AG20443 (cell line): ENCODE data around the gene PCSK2.

Source experiments
- DNase-seq: peaks from one replicate; pipeline ENCODE4 v3.0.0; 2012; ENCODE audit warnings: low spot score, mixed read lengths

Gene PCSK2

DNA sequence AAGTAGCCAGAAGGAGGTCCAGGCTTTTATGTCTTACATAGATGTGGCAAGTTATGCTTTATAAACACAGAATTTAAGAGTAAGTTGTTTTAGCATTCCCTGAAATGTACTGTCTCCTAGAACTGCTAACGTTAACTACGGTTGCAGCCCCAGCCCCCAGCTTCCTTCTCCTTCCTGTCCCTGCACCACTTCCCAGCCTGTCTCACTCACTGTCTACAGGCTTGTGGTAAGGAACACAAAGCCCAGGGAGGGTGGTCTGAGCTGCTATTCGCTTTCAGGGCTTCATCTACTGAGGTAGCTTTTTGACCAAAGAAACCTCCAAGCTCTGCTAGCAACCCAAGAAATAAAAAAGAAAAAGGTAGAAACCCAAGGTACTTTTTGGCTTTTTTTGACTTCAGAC, 35.9 kb downstream of the PCSK2 start:
- DNase-seq = no peak

DNA sequence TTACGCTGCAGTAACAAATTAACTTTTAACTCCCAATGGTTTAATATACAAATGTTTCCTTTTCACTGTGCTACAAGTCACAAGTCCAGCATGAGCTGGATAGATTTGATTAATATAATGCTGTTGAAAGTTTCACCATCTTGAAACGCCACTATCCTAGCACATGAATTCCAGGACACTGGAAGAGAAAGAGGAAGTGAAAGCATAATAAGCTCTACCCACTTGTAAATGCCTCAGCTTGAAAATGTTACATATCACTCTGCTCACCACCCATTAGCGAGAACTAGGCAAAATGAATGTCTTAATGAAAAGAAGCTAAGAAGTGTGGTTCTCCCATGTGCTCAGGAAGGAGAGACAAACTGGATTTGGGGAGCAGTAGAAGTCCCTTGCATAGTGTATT, 46.9 kb downstream of the PCSK2 start:
- DNase-seq = no peak

DNA sequence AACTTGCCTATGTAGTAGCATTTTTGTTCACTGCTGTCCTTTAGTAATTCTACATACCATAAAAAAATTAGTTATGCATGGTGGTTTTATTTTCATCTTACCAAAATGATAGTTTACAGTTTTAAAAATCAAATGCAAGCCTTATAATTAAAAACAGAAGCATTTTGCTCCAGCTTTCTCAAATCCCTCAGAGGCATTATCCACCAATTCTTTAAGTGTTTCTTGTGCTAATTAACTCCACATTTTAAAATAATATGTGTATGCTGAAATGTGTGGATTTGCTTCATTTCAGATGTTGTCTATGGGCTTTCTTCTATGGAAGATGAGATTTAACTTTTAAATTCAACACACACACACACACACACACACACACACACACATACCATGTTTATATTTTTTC, 49.3 kb downstream of the PCSK2 start:
- DNase-seq = no peak

DNA sequence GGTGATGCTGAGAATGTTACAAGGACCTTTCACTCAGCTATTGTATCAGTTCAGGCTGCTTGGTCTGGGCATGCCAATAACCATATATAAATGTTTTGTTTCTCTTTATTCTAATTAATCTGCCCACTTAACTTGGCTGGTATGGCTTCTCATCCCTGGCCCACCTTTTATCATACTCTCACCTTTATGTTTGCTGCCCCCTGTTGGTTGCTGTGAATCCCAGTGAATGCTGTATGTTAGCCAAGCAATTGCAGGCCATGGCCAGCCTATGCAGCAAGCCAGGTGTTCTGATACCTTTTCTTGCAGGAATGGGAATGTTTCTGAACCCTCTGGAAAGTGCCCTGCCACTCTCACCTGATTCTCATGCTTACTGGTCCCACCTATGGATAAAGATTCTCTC, 54.6 kb downstream of the PCSK2 start:
- peak; percentile 10 for DNase-seq

DNA sequence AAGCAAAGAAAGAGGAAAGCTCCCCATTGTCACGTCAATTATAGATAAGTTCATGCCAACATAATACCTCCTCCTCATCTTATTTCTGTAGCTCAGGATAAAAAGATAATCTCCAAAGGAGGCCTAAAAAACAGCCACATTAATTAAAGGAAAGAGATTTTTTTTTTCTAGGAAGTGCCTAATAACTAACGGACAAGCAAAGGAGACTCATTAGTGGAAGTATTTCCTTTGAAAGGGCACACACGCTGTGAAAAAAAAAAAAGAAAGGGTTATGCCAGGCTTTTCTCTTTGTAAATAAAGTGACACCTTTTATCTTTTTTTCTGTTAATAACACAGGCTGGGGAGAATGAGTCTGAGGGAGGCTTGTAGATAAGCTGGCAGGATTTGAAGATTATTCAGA, 55.7 kb downstream of the PCSK2 start:
- DNase-seq = no peak

DNA sequence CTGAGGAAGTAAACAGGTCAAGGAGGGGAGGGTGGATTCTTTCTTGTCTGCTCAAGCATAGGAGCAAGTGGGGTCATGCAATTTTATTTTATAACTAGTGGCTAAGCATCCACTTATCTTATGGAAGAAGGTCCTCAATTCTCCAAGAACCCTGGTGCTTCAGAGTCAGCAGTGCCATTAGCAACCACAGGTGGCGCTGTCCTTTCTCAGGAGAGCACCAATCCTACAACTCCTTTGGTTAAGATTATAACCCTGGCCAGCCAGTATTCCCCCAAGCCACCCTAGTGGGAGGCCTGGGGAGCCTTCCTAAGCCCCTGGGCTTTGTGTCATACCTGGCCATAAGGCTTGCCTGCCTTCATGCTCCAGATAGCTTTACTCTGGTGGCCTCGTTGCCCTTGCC, 60.7 kb downstream of the PCSK2 start:
- DNase-seq = no peak

DNA sequence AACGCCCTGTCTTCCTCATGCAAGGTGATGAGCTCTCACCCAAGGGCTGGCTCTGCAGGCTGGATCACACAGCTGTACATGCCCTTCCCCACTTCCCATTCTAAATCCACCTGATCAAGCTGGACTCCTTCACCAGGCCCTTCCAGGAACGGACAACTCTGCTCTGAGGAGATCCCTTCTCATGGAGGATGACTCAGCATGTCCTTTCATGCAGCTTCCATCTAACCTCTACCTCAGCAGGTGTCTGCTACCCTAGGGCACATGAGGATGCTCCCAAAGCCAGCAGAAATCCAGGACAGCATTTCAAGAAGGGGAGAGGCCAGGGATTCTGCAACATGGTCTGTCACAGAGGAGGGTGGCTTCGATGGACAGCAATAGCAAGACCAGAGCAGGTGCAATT, 61.2 kb downstream of the PCSK2 start:
- no peak for DNase-seq

DNA sequence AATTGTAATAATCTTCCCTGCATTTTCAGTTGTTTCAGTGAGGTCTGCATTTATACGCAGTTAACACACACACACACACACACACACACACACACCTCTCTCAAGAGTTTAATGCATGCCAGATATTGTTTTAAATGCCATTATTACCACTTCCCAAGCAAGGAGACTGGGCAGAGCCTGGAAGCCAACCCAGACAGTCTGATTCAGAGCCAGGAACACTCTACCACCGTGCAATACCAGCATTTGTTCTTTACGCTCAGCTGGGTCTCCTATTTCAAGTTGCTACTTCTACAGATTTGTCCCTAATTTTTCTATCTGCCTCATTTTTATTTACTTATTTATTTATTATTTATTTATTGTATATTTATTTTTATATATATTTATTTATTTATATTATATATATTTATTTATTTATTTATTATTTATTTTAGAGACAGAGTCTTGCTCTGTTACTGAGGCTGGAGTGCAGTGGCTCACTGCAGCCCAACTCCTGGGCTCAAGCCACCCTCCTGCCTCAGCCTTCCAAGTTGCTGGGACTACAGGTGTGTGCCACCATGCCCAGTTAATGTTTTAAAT, 68.4 kb downstream of the PCSK2 start:
- no peak for DNase-seq

DNA sequence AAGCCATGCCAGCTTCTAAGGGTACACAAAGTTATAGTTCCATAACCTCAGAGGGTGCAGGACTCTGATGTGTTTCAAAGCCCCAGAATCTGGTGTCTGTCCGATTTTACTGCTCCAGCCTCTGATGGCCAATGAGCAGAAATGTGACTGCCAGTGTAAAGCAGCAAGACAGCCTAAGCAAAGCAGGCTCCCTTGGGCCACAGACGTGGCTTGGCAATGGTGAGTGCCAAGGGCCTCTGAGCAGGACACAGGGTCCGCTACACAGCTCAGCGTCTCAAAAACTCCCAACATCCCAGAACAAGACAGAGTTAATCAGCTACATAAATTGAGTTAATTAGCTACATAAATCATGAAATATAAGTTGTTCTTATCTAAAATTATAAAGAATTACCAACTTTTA, 69.2 kb downstream of the PCSK2 start:
- no peak for DNase-seq

DNA sequence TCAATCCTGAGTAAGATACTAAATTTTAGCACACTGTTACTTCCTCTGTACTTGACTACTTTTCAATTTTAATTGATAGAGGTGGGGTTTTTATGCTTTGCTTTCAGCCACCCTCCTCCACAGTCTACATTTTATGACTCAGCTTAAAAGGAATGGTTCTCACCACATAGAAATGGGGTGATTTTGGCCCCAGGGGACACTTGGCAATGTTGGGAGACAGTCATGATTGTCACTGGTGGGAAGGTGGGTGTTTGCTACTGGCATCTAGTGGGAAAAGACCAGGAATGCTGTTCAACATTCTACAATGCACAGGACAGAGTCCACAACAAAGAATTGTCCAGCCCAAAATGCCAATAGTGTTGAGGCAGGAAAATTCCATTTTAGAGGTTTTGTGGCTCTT, 71.3 kb downstream of the PCSK2 start:
- no peak for DNase-seq

DNA sequence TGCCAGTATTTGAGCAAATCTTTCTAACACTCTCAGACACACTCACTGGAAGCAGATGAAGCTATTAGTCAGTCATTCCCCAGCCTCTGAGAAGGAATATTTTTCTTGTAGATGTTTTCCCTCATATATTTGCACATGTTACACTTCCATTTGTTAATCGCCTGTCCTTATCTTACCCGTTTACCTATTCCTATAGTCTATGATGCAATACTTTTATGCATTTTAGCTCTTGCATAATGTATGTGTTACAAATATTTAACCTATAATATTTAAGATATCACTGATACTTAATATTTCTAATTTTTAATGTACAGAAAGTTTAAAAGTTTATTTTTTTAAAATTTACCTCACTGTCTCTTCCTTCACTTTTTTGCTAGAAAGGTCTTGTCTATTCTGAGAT, 71.9 kb downstream of the PCSK2 start:
- DNase-seq = no peak

DNA sequence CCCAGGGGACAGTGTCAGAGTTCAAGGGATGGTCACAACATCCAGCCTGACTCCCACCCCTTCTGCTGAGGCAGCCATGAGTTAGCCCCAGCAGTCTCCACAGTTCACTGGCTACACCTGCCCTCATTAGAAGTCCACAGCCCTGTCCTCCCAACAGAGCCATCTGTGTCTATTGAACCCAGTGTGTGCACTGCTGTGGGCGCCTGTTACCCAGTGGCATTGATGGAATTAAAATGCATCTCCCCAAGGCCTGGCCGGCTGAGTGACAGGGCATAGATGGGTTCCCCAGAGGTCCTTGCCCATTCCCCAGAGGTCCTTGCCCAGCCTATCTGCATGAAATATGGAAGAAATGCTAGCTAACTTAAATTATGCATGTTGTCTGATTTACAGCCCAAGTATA, 73.3 kb downstream of the PCSK2 start:
- DNase-seq = no peak

DNA sequence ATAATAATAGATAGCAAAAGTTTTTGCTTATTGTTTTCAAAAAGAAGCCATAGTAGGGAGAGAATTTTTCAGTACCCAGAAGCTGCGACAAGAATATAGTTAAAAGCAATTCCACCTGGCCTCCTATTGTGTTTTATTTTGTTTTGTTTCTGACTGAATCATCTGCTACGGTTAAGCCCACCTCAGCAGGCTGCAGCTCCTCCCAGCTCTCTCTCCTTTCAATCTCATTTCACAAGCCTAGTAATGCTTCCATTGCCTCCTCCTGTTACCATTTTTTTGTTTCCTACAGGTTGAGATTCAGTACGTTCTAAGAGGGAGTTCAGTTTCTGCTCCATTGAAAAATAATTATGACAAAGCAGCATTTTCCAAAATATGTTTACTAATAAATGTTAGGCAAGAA, 77.9 kb downstream of the PCSK2 start:
- DNase-seq = no peak

DNA sequence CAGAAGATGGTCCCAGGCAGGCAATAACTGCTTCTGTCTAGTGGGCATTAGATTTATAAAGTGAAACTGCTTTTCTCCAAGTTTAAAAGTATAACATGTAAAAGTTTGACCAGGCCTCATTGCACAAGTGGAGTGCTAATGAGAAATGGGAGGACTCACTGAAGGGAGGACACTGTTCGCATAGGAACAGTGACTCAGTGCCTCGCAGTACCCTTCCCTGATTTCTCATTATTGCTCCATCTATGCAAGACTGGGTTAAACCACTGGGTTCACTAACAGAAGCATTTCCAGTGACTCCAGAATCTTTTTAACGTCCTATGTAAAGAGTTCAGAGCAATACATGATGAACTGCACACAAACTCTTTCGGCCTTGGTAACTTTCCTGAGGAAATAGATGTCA, 79.6 kb downstream of the PCSK2 start:
- no peak for DNase-seq

DNA sequence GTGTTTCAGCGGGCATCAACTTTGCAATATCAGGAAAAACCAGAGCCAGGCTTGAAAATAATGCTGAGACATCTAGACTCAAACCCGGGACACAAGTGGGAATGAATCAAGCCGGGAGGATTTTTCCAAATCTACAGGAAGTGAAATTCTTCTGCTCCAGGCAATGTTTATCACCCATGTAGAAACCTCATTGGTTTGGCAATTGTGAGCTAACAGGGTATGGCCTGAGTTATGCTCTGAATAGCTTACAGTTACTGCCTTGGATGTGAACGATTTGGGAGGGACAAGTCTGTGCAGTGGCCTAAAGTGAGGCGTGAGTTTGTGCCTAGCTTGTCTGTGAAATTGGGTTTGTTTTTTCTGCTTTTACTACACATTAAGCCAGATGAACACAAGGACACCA, 87.4 kb downstream of the PCSK2 start:
- DNase-seq = no peak

DNA sequence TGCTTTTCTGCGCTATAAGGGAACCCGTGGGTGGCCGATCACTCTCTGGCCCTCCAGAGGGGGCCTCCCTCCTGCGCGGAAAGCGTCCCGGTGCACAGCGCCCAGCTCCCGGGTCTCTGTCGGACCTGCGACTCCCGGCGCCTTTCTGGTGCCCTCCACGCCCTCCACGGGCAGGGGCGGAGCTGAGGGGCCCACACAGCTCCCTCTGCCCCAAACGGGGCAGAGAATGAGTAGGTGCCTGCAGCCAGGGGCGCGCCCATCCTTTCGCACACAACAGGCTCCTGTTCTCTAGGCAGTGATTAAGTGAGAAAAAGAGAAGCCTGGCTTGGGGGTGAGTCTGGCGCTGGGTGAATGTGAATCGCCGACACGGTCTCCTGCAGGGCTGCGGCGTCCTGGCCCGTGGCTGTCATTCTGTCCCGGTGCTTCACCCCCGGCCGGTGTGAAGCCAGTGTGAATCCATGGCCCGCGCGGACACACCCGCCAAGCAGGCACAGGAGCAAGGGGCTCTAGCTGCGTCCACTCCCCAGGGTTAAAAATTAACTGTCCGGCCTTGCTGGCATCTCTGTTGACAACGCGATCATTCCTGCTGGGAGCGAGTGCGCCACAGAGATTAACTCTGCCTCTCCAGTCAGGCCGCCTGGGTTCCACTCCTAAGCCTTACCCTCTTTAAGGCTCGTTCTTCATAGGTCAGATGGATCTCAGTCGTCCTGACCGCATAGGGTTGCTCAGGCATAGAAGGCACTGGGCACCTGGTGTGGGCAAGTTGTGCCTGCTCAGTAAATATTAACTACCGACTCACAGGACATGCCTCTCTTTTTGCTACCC, 88.8 kb downstream of the PCSK2 start:
- no peak for DNase-seq

DNA sequence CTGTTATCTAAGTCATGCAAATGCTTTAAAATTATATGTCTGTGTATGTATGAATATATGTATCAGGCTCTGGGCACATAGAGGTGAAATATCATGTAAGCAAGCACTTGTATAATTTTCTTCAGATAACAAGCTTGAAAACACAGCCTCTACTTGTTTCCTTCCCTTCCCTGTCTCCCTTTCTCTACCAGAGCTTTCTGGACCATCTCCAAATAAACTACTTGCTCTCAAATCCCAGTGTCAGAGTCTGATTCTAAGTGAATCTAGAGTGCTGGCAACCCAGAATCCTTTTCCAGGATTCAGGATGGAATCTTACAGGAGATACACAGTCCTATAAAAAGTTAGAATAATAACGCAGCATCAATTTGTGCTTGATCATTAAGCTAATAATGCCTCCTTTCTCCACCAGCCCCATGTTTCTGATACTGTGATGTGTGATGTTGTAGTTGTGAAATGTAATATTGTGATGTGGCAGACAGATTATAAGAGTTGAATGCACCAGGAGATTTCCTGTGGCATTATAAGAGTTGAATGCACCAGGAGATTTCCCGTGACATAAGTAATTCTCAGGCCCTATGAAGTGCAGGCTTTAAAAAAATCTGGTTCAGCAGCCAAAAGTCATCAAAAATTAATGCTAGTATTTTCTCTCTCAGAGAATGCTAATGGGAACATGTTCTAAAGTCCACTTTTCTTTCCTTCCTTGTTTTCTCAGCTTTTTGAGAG, 89.6 kb downstream of the PCSK2 start:
- DNase-seq = no peak

DNA sequence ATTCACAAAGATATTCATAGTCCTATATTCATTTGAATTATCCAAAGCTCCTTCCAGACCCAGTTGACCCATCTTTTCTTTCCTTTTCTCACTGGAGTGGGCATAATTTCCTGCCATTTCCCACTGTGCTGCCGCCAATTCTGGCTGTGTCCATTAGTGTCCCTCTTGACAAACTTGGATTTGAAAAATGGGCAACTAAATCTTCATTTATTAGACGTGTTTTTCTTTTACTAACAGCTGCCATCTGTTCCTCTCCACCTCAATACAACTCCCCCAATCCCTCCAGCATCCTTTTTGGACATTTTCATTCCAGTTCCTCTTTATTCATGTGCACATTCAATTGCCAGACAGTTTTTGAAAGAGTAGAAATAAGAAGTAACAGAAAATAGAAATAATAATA, 90.5 kb downstream of the PCSK2 start:
- DNase-seq = no peak

DNA sequence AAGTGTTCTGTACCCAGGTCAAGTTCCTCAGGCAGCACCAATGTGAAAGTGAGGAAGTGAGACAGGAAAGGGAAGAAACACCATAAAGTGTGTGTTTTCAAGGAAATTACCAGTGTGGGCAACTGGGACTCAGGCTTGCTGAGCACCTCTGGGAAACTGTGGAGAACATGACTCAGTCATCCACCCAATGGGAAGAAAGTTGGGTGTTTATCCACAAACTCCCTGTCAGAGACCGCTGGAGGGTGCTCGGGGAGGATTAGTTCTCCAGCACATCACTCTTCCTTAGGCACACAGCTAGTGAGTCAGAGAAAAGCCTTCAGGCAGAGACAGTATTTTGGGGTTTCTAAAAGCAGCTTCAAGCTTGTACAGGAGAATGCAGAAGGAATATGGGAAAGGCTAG, 93.6 kb downstream of the PCSK2 start:
- DNase-seq = peak; percentile 22

DNA sequence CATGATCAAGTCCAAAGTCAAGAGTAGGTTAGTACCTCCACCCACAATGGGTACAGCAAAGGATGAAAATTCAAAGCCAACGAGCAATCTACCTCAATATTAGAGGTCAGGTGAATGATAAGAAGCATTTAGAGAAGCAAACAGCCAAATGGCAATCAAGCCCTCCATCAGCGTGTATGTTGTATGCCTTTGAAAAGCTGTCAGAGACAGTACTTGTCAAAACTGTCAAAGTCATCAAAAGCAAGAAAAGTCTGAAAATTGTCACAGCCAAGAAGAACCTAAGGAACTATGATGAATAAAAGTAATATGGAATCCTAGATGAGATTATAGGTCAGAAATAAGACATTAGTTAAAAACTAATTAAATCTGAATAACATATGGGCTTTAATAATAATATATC, 99.3 kb downstream of the PCSK2 start:
- no peak for DNase-seq

DNA sequence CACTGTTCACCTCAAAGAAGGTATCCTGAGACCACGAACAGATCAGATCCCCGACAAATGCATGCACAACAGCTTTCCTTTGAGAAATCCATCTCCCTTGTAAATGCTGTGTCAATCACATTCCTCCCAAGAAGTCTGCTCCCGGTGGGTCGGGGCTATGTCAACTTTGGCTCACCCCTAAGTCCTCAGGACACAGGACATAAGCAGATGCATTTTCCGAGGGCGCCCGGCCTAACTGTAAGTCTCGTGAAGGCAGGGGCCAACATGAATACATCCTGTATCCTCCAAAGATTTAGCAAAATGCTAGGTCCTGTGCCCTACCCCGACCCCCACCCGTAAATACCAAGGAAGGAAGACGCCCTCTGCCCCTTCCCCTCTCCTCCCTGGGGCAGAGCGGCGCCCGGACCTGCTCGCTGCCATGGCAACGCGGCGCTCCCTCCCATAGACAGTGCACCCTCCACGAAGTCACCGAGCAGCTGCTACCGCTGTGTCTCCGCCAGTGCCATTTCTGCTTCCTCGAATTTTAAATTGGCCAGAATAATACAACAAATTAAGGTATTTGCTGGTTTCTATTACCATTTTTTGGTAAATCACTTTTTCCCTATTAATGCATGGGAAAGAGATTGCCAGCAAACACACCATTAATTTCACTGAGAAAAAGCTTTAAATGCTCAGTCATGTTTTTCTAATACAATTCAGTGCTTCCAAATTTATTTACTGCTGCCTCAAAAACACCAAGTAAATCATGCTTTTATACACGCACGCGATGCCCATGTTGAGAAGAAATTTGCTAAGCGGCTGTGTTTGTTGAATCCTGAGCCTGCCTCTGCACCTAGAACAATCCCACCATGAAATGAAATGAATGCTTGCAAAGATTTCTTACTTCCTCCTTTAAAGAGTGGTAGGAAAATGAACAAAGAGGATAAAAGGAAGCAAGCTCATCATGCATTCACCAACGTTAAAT, 100.6 kb downstream of the PCSK2 start:
- no peak for DNase-seq

DNA sequence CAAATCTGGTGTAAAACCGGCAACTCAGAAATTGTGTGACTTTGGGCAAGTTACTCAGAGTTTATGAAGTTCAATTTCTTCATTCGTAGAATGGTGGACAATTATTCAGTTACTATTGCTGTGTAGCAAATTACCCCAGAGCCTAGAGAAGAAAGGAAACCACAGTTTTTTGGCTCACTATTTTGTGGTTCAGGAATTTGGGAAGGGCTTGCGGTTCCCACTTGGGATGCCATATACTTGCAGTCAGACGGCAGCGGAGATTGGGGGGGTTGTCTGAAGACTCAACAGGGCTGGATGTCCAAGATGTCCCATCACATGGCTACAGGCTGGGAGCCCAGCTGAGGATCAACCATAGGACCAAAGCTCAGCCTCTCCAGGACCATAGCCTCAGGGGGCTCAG, 108.1 kb downstream of the PCSK2 start:
- peak; percentile 20 for DNase-seq
